HG03135 (cell line): ENCODE results near the gene MAP7D1.

Experiments used
- ATAC-seq: cut with Tn5 transposase; IDR thresholded peaks from one replicate; pipeline ENCODE4 v1.9.1; 2021; ENCODE audit warnings: mild to moderate bottlenecking, moderate library complexity; ENCODE audit not compliant: unreplicated experiment

MAP7D1 gene

GRCh38 chr1:36126797-36127500 is 29.0 kb upstream of the MAP7D1 start:
- ATAC-seq: no peak

GRCh38 chr1:36128126-36128904 is 27.6 kb upstream of the MAP7D1 start:
- no peak for ATAC-seq

- no peak for ATAC-seq
These were observed 27.1 kb upstream of the MAP7D1 start for GRCh38 chr1:36128905-36129206.

- ATAC-seq: no peak
These were observed 23.9 kb upstream of the MAP7D1 start for GRCh38 chr1:36132029-36132428.

- no peak for ATAC-seq
These were observed 22.5 kb upstream of the MAP7D1 start for GRCh38 chr1:36133484-36133883.

GRCh38 chr1:36134031-36134430 is 21.9 kb upstream of the MAP7D1 start:
- ATAC-seq: no peak

GRCh38 chr1:36134505-36135329 is 21.2 kb upstream of the MAP7D1 start:
- no peak for ATAC-seq

GRCh38 chr1:36135330-36135667 is 20.7 kb upstream of the MAP7D1 start:
- ATAC-seq: no peak

GRCh38 chr1:36135796-36136195 is 20.2 kb upstream of the MAP7D1 start:
- no peak for ATAC-seq

- no peak for ATAC-seq
These were observed 19.4 kb upstream of the MAP7D1 start for GRCh38 chr1:36136535-36136934.

GRCh38 chr1:36137226-36137625 is 18.7 kb upstream of the MAP7D1 start:
- ATAC-seq: no peak

- ATAC-seq: no peak
These were observed 18.2 kb upstream of the MAP7D1 start for GRCh38 chr1:36137776-36138175.

GRCh38 chr1:36139521-36139920 is 16.4 kb upstream of the MAP7D1 start:
- ATAC-seq: no peak

GRCh38 chr1:36142121-36142520 is 13.8 kb upstream of the MAP7D1 start:
- no peak for ATAC-seq

- no peak for ATAC-seq
These were observed 12.5 kb upstream of the MAP7D1 start for GRCh38 chr1:36143424-36143823.

- no peak for ATAC-seq
These were observed 11.5 kb upstream of the MAP7D1 start for GRCh38 chr1:36144413-36144812.

GRCh38 chr1:36148821-36149236 is 7.1 kb upstream of the MAP7D1 start:
- ATAC-seq: no peak

GRCh38 chr1:36149237-36149972 is 6.6 kb upstream of the MAP7D1 start, which contains the start of gene TRAPPC3:
Gene TRAPPC3, minus strand, starts transcription at chr1:36149486. Its CDS starts 108 bp downstream, at chr1:36149378.
- peak; percentile 86 for ATAC-seq

- no peak for ATAC-seq
These were observed 6.0 kb upstream of the MAP7D1 start for GRCh38 chr1:36149973-36150295.

- peak; percentile 42 for ATAC-seq
These were observed 5.4 kb upstream of the MAP7D1 start for GRCh38 chr1:36150296-36151133.
